ENCODE measurements around the gene HOXA11. TPM values are rescaled to one million over a fixed set of nuclear protein-coding genes. Genes with fewer than 3 reads are reported as not detected.

Gene HOXA11
- total RNA-seq, 1 donor from 2014 or later = 9.8 TPM

DNA sequence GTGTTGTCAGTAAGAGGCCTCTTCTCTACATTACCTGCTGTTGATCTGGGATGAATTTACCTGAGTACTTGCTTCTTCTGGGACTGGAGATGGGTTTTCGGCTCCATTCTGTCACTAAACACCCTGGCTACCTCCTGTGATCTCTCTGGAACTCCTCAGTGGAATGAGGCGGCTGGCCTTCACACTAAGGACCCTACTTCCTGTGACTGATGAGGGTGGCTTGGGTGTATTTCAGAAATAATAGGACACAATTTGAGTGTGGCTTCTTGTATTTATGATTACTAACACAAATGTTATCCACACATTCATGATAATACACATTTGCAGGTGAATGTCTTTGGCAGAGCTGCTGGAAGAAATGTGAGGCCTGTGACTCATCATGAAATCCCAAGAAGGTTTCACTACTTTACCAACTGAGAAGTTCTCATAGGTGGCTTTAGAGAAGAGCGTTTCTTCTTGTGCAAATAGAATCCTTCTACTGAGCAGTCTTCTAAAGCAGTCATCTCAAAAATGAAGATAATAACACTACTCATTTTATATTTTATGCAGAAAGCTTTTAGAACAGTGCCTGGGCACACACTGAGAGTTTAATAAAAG is 36.3 kb upstream of the HOXA11 start:
- no peak overlapping the region for H3K4me3 ChIP-seq
- H3K9me3 ChIP-seq = no peaks in the 10 kb centered on the region
- H3K27ac ChIP-seq = no peak overlapping the region
- intact Hi-C loops (cut with DNase I) = no loop called here
- H3K4me1 ChIP-seq = peaks cover 8% of the 10 kb centered on the region
- DNase-seq (ENCODE audit: extremely low spot score in 2 of 2) = peak in 1 of 2 donors; percentile 52
- H3K36me3 ChIP-seq = no peaks in the 10 kb centered on the region
- H3K27me3 ChIP-seq = no peaks in the 10 kb centered on the region
- TF ChIP-seq POLR2A (IDR thresholded peaks at IDR 0.05) (no peak), POLR2AphosphoS5 (IDR thresholded peaks at IDR 0.05; ENCODE audit: insufficient read depth in 1 of 2, low read depth in 1 of 2) (no peak)
- TF ChIP-seq, protein P1, sequence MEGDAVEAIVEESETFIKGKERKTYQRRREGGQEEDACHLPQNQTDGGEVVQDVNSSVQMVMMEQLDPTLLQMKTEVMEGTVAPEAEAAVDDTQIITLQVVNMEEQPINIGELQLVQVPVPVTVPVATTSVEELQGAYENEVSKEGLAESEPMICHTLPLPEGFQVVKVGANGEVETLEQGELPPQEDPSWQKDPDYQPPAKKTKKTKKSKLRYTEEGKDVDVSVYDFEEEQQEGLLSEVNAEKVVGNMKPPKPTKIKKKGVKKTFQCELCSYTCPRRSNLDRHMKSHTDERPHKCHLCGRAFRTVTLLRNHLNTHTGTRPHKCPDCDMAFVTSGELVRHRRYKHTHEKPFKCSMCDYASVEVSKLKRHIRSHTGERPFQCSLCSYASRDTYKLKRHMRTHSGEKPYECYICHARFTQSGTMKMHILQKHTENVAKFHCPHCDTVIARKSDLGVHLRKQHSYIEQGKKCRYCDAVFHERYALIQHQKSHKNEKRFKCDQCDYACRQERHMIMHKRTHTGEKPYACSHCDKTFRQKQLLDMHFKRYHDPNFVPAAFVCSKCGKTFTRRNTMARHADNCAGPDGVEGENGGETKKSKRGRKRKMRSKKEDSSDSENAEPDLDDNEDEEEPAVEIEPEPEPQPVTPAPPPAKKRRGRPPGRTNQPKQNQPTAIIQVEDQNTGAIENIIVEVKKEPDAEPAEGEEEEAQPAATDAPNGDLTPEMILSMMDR (IDR thresholded peaks at IDR 0.05) = no peak

DNA sequence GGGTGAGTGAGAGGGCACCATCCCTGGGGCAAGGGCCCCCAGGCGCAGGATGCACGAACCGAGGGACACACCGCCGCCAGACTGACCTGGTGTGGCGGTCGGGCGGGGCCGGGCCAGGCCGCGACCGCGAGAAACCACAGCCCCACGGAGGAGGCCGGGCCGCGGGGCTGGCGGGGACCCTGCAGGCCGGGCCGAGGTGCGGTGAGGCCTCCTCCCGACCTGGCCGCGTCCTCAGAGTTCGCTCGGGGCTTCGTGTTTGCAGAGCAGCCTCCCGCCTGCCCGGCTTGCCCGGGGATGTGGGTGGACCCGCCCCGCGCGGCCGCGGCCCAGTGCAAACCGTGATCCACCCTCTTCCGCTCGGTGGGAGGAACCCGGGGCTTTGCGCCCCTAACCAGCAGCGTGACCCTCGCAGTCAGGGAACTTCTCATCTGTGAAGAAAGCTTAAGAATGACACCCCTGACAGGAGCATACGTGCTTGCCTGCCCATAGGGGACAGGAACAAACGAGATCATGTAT is 35.5 kb upstream of the HOXA11 start:
- no peaks in the 10 kb centered on the region for H3K9me3 ChIP-seq
- H3K4me1 ChIP-seq = peaks cover 4% of the 10 kb centered on the region
- no peaks in the 10 kb centered on the region for H3K36me3 ChIP-seq
- H3K27ac ChIP-seq = no peak overlapping the region
- peak; percentile 55 to 62 for DNase-seq (ENCODE audit: extremely low spot score in 2 of 2)
- H3K27me3 ChIP-seq = no peaks in the 10 kb centered on the region
- H3K4me3 ChIP-seq = peak overlapping the region in 1 of 2 donors; percentile 10
- TF ChIP-seq POLR2A (IDR thresholded peaks at IDR 0.05) (no peak), POLR2AphosphoS5 (IDR thresholded peaks at IDR 0.05; ENCODE audit: insufficient read depth in 1 of 2, low read depth in 1 of 2) (no peak)
- TF ChIP-seq, protein P1 (IDR thresholded peaks at IDR 0.05) = no peak
- intact Hi-C loops (cut with DNase I) = no loop called here

DNA sequence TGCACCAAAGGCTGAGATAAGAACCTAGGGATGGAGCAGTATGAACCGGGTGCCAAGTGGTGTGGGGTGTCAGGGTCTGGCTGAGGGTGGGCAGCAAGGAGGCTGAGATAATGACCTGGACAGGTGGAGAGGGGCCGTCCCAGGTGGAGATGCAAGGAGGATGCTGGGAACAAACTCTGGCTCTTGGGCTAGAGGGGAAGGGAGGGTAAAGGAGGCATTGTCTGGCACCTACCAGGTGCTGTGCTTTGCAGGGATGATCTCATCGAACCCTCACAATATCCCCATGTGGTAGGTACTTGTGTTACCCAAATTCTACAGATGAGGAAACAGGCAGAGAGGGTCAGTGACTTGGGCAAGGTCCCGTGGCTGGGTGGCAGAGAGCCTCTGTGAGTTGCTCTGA is 34.8 kb upstream of the HOXA11 start:
- H3K4me3 ChIP-seq = peak overlapping the region in 1 of 2 donors; percentile 10
- no peak overlapping the region for H3K27ac ChIP-seq
- no peaks in the 10 kb centered on the region for H3K9me3 ChIP-seq
- TF ChIP-seq POLR2A (IDR thresholded peaks at IDR 0.05) (no peak), POLR2AphosphoS5 (IDR thresholded peaks at IDR 0.05; ENCODE audit: insufficient read depth in 1 of 2, low read depth in 1 of 2) (no peak)
- TF ChIP-seq, protein P1 (IDR thresholded peaks at IDR 0.05) = no peak
- H3K4me1 ChIP-seq = no peaks in the 10 kb centered on the region
- intact Hi-C loops (cut with DNase I) = no loop called here
- no peaks in the 10 kb centered on the region for H3K36me3 ChIP-seq
- DNase-seq (ENCODE audit: extremely low spot score in 2 of 2) = peak; percentile 58 to 67
- H3K27me3 ChIP-seq = no peaks in the 10 kb centered on the region

DNA sequence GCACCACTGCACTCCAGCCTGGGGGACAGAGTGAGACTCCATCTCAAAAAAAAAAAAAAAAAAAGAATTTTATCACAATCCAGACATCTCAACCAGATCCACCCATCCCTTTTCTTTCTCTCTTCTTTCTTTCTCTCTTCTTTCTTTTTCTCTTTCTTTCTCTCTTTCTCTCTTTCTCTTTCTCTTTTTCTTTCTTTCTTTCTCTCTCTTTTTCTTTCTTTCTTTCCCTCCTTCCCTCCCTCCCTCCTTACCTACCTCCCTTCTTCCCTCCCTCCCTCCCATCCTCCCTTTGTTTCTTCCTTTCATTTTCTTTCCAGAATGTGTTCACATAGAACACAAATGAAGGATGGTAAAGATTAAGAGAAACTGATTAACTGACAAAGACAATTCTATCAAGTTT is 32.9 kb upstream of the HOXA11 start:
- no peaks in the 10 kb centered on the region for H3K36me3 ChIP-seq

DNA sequence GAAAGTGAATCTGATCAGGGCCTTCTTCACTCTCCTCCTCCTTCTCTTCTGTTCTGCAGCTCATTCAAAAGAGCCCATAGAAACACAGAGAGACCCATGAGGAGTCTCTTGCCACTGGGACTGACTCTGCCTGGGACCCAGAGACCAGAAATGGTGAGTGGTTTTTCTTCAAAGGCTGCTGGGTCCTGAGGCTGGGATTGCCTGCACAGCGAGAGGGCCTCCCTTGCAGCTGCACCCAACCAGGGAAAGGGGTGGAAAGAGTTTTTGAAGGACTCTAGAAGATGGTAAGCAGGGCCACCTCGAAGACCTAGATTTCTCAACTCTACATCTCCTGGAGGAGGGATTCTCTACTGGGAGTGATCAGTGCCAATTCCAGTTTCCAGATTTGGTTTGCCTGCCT is 30.3 kb upstream of the HOXA11 start:
- H3K9me3 ChIP-seq = no peaks in the 10 kb centered on the region
- no peaks in the 10 kb centered on the region for H3K36me3 ChIP-seq
- no peak overlapping the region for H3K4me3 ChIP-seq
- H3K27me3 ChIP-seq = no peaks in the 10 kb centered on the region
- peaks cover 32% of the 10 kb centered on the region for H3K4me1 ChIP-seq
- intact Hi-C loops (cut with DNase I) = no loop called here
- peak overlapping the region; percentile 76 for H3K27ac ChIP-seq
- TF ChIP-seq POLR2A (IDR thresholded peaks at IDR 0.05) (no peak), POLR2AphosphoS5 (IDR thresholded peaks at IDR 0.05; ENCODE audit: insufficient read depth in 1 of 2, low read depth in 1 of 2) (no peak)
- TF ChIP-seq, protein P1 (IDR thresholded peaks at IDR 0.05) = no peak
- DNase-seq (ENCODE audit: extremely low spot score in 2 of 2) = peak; percentile 34 to 72

More for the DNA sequence above, 32.9 kb upstream of the HOXA11 start:
- DNase-seq (ENCODE audit: extremely low spot score in 2 of 2) = no peak
- intact Hi-C loops (cut with DNase I) = no loop called here
- Histone ChIP-seq H3K27ac (no peak overlapping the region), H3K4me3 (no peak overlapping the region), H3K9me3 (no peaks in the 10 kb centered on the region), H3K27me3 (no peaks in the 10 kb centered on the region), H3K4me1 (peaks cover 12% of the 10 kb centered on the region)
- TF ChIP-seq, protein P1 (IDR thresholded peaks at IDR 0.05) = no peak
- TF ChIP-seq POLR2A (IDR thresholded peaks at IDR 0.05) (no peak), POLR2AphosphoS5 (IDR thresholded peaks at IDR 0.05; ENCODE audit: insufficient read depth in 1 of 2, low read depth in 1 of 2) (no peak)

All from vagina (tissue), 2 donors.